ENCODE data around the gene BIN1. TPM values are rescaled to one million over a fixed set of nuclear protein-coding genes. Genes with fewer than 3 reads are reported as not detected.

Gene BIN1
- total RNA-seq, 4 donors from 2014 or later: 36.1 to 101 (median 53.9) TPM

GRCh38 chr2:127054604-127054930, 52.4 kb downstream of the BIN1 start:
- WGBS, 2 donors (ENCODE audit: low coverage in 1 of 2): no CpG with 5 or more reads among the region's 7 CpGs
- H3K36me3 ChIP-seq: peaks cover 0 to 55% of the 10 kb centered on the region in 2 donors
- ATAC-seq: no peak

GRCh38 chr2:127053731-127054603, 53.0 kb downstream of the BIN1 start:
- Histone ChIP-seq H3K36me3 (peaks cover 0 to 55% of the 10 kb centered on the region in 2 donors), H3K27me3 (no peaks in the 10 kb centered on the region), H3K27ac (no peak overlapping the region), H3K9me3 (no peaks in the 10 kb centered on the region), H3K4me1 (peaks cover 0 to 15% (median 0%) of the 10 kb centered on the region in 3 donors), H3K4me3 (no peak overlapping the region)
- WGBS, 2 donors (ENCODE audit: low coverage in 1 of 2): 81% methylated on average over 9 of the region's 33 CpGs; no CpG with 5 or more reads in 1 of the 2 donors
- TF ChIP-seq POLR2AphosphoS5 (IDR thresholded peaks at IDR 0.05): no peak
- no peak for TF ChIP-seq POLR2A (IDR thresholded peaks at IDR 0.05)
- TF ChIP-seq EP300 (IDR thresholded peaks at IDR 0.05): no peak
- TF ChIP-seq, protein P1, sequence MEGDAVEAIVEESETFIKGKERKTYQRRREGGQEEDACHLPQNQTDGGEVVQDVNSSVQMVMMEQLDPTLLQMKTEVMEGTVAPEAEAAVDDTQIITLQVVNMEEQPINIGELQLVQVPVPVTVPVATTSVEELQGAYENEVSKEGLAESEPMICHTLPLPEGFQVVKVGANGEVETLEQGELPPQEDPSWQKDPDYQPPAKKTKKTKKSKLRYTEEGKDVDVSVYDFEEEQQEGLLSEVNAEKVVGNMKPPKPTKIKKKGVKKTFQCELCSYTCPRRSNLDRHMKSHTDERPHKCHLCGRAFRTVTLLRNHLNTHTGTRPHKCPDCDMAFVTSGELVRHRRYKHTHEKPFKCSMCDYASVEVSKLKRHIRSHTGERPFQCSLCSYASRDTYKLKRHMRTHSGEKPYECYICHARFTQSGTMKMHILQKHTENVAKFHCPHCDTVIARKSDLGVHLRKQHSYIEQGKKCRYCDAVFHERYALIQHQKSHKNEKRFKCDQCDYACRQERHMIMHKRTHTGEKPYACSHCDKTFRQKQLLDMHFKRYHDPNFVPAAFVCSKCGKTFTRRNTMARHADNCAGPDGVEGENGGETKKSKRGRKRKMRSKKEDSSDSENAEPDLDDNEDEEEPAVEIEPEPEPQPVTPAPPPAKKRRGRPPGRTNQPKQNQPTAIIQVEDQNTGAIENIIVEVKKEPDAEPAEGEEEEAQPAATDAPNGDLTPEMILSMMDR (IDR thresholded peaks at IDR 0.05): no peak
- no peak for ATAC-seq

More at GRCh38 chr2:127054604-127054930, 52.4 kb downstream of the BIN1 start:
- no peak overlapping the region for H3K4me3 ChIP-seq
- H3K27me3 ChIP-seq: no peaks in the 10 kb centered on the region
- no peak overlapping the region for H3K27ac ChIP-seq
- peaks cover 0 to 15% (median 0%) of the 10 kb centered on the region in 3 donors for H3K4me1 ChIP-seq
- no peaks in the 10 kb centered on the region for H3K9me3 ChIP-seq
- TF ChIP-seq EP300 (IDR thresholded peaks at IDR 0.05) (no peak), POLR2A (IDR thresholded peaks at IDR 0.05) (no peak), POLR2AphosphoS5 (IDR thresholded peaks at IDR 0.05) (no peak)
- TF ChIP-seq, protein P1 (IDR thresholded peaks at IDR 0.05): no peak

DNA sequence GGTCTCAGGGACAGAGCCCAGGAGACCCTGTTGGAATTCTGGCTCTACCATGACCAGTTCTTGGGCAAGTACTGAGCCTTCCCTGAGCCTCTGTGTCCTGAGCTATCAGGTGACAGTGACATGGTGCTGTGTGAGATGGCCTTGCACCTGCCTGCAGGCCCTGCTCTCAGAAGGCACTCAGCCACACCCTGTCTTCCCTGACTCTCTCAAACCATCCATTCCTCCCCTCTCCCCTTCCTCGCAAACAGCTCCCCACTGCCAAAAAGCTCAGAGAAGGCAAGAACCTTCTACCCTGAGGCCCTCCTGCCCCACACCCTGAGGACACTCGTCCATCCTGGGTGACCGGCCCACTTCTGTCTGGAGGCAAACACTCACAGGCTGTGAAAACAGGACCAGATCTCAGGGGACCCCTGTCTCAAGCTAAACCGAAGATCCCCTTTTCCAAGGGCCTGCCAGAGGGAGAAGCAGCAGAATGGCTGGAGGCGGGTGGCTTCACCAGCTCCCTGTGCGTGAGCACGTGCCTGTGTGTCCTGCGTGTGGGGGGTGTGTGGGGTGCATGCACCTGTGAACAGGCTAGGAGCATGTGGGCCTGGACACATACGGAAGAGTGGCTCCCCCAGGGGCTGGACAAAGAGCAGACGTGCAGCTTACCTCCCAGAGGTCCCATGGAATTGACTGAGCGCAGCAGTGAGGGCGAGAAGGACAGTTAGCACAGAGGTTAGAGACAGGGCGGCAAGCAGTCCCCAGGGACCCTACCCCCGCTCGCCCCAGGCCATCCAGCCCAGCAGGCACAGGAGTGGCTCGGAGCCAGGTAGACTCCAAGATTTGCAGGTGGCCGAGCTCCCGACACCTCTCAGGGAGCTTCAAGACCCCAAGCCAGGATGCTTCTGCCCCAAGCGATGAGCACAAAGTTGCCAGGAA, 53.9 kb downstream of the BIN1 start:
- TF ChIP-seq, protein P1 (IDR thresholded peaks at IDR 0.05): no peak
- no peak for TF ChIP-seq POLR2AphosphoS5 (IDR thresholded peaks at IDR 0.05)
- WGBS, 2 donors (ENCODE audit: low coverage in 1 of 2): 80 to 83% methylated on average over 1 to 9 of the region's 19 CpGs
- Histone ChIP-seq H3K4me3 (no peak overlapping the region), H3K9me3 (no peaks in the 10 kb centered on the region), H3K27me3 (no peaks in the 10 kb centered on the region), H3K4me1 (peaks cover 0 to 15% (median 0%) of the 10 kb centered on the region in 3 donors), H3K27ac (no peak overlapping the region), H3K36me3 (peaks cover 0 to 55% of the 10 kb centered on the region in 2 donors)
- no peak for ATAC-seq

DNA sequence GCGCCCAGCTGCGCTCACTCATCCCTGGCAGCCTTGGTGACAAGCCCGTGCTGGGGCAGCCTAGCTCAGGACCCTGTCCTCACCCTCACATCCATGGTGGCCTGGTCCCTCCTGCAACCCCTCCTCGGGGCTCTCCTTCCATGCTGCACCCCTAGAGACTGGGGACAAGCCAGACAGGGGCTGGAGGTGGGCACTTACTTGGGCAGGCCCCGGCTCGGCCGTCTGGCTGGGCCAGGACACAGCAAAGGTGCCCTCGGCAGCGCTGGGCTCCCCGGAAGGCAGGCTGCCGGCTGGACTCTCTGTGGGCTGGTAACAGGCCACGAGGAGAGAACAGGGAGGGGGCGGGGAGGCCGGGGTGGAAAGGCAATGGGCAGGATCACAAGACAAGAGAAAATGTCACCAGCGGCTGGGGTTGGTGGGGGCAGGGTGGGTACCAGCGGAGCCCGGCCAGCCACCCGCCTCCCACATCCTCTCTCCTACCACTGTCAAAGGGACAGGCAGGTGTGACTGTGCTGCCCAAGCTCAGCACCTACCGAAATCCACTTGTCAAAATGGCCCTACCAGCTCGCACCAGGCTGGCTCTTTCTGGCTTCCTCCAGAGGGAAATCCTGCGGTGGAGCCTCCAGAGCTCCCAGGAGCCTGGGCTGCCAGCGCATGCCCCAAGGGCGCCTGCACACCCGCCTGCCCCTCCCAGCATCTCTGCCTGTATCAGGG, 54.7 kb downstream of the BIN1 start:
- Histone ChIP-seq H3K9me3 (no peaks in the 10 kb centered on the region), H3K4me1 (peaks cover 0 to 15% (median 0%) of the 10 kb centered on the region in 3 donors), H3K4me3 (no peak overlapping the region), H3K36me3 (peaks cover 0 to 55% of the 10 kb centered on the region in 2 donors), H3K27me3 (no peaks in the 10 kb centered on the region), H3K27ac (no peak overlapping the region)
- 100% methylated on average over 5 of the region's 24 CpGs; no CpG with 5 or more reads in 1 of the 2 donors for WGBS, 2 donors (ENCODE audit: low coverage in 1 of 2)
- no peak for TF ChIP-seq EP300 (IDR thresholded peaks at IDR 0.05)
- no peak for TF ChIP-seq POLR2A (IDR thresholded peaks at IDR 0.05)
- no peak for ATAC-seq

Measured in gastroesophageal sphincter (tissue), 4 donors.